Endodermal cell (in vitro differentiated cells): ENCODE results near the gene GPHN. TPM values are rescaled to one million over a fixed set of nuclear protein-coding genes. Genes with fewer than 3 reads are reported as not detected.
A peak's percentile ranks its signal among the peaks of the same experiment; 100 is the strongest.

Experiments
- DNase-seq: peaks from one replicate; pipeline ENCODE4 v3.0.0-alpha.2; 2017
- H3K27ac ChIP-seq: 2 replicates; pipeline ENCODE4 v1.5.1; 2013; ENCODE audit warnings: mild to moderate bottlenecking, low read depth, low read length, moderate library complexity
- H3K27me3 ChIP-seq: 2 replicates; pipeline ENCODE4 v1.6.1; 2013; ENCODE audit warnings: mild to moderate bottlenecking, low read length, moderate library complexity; ENCODE audit not compliant: insufficient read depth, control insufficient read depth, poor library complexity, severe bottlenecking
- H3K36me3 ChIP-seq: 2 replicates; pipeline ENCODE4 v1.7.0; 2013; ENCODE audit warnings: mild to moderate bottlenecking, low read length, moderate library complexity; ENCODE audit not compliant: control insufficient read depth, insufficient read depth
- H3K4me1 ChIP-seq: one replicate; pipeline ENCODE4 v1.7.0; 2013; ENCODE audit warnings: low read length; ENCODE audit not compliant: control insufficient read depth, insufficient read depth
- H3K4me3 ChIP-seq: 2 replicates; pipeline ENCODE4 v1.5.1; 2013; ENCODE audit warnings: mild to moderate bottlenecking, low read length, moderate library complexity
- H3K9ac ChIP-seq: 2 replicates; pipeline ENCODE4 v1.6.1; 2013; ENCODE audit warnings: mild to moderate bottlenecking, low read length, moderate library complexity; ENCODE audit not compliant: poor library complexity, severe bottlenecking; ENCODE audit errors: extremely low read depth
- H3K9me3 ChIP-seq: 2 replicates; pipeline ENCODE4 v1.6.1; 2013; ENCODE audit warnings: mild to moderate bottlenecking, low read length, moderate library complexity; ENCODE audit not compliant: control insufficient read depth
- H3K27ac Mint-ChIP-seq: 2 replicates; pipeline ENCODE4 v1.8.0; 2020; ENCODE audit warnings: mixed read lengths
- H3K27me3 Mint-ChIP-seq: 2 replicates; pipeline ENCODE4 v1.8.0; 2021; ENCODE audit warnings: mild to moderate bottlenecking, mixed read lengths; ENCODE audit not compliant: insufficient read depth
- H3K36me3 Mint-ChIP-seq: 2 replicates; pipeline ENCODE4 v1.8.0; 2020; ENCODE audit warnings: low read depth, mixed read lengths
- H3K4me1 Mint-ChIP-seq: 2 replicates; pipeline ENCODE4 v1.8.0; 2020; ENCODE audit warnings: mixed read lengths
- H3K4me3 Mint-ChIP-seq: 2 replicates; pipeline ENCODE4 v1.8.0; 2020; ENCODE audit warnings: mild to moderate bottlenecking, moderate library complexity, mixed read lengths
- H3K9me3 Mint-ChIP-seq: 2 replicates; pipeline ENCODE4 v1.8.0; 2020; ENCODE audit warnings: mild to moderate bottlenecking, mixed read lengths
- WGBS, 2 experiments: methylation state at CpG; one replicate each; pipeline versions ENCODE4 v1.1.5 to v1.1.7; 2013; ENCODE audit warnings: missing lambda C conversion rate in 2 of 2, mixed read lengths in 1 of 2; ENCODE audit not compliant: insufficient coverage in 1 of 2, insufficient read length in 1 of 2; 5-methylcytosine and 5-hydroxymethylcytosine counted together
- total RNA-seq, 2 donors: library from RNA; stranded (reverse); fragmentation: NEBNext Ultra II Directional in 1 of 2; extraction: Animal tissue kit (Norgen Biotek cat#: 25700) in 1 of 2; gene quantifications; 2 replicates in 1 of 2; 3 replicates in 1 of 2; pipeline ENCODE4 v1.2.1, GENCODE V29; 2021
- TF ChIP-seq, protein P1 (sequence below): fragments of 200-600 bp; sonication (generic); conservative IDR thresholded peaks from 2 replicates; pipeline ENCODE4 v1.5.0; 2021; ENCODE audit warnings: antibody characterized with exemption, mild to moderate bottlenecking

Gene GPHN
- total RNA-seq, 2 donors from 2014 or later: 12.4 to 15.0 TPM

DNA sequence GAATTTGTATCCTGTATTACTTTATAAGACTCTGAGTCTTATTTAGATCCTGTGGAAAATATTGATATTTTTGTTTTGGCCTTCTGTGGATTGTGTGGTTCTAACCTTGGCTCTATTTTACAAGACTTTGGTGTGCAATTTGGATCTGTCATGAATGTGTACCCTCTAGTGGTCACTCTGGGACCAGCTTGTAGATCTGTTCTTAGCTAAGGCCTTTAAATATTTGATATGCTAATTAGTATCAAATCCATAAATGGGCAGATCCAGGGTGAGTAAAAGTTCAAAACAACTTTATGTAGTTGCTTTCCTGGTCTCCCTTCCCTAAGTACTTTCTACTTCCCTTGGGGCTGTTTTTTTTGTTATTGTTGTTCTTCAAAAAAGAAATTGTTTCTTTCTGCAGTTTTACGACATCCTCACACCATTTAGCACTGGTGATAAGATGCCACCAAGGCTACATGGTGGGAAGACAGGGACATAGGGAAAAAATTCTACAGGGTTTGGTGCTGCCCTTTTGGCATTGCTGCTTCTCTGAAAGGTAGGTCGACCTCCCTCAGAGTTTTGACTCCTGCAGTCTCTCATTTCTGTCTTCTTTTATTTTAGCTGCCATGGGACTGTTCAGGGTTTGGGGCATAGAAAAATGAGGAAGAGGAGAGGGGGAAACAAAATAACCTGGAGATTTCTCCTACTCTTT lies 238.5 kb downstream of the GPHN start:
- H3K27me3 ChIP-seq: no peaks in the 10 kb centered on the region
- H3K9me3 ChIP-seq: no peaks in the 10 kb centered on the region
- Mint-ChIP-seq H3K4me3 (no peak overlapping the region), H3K27ac (no peak overlapping the region), H3K9me3 (no peaks in the 10 kb centered on the region), H3K27me3 (no peaks in the 10 kb centered on the region), H3K36me3 (no peaks in the 10 kb centered on the region), H3K4me1 (no peaks in the 10 kb centered on the region)
- H3K36me3 ChIP-seq: no peaks in the 10 kb centered on the region
- H3K4me3 ChIP-seq: no peak overlapping the region
- no peaks in the 10 kb centered on the region for H3K4me1 ChIP-seq
- 88 to 100% methylated on average over 1 to 2 of the region's 2 CpGs for WGBS, 2 experiments
- H3K27ac ChIP-seq: no peak overlapping the region
- TF ChIP-seq, protein P1, sequence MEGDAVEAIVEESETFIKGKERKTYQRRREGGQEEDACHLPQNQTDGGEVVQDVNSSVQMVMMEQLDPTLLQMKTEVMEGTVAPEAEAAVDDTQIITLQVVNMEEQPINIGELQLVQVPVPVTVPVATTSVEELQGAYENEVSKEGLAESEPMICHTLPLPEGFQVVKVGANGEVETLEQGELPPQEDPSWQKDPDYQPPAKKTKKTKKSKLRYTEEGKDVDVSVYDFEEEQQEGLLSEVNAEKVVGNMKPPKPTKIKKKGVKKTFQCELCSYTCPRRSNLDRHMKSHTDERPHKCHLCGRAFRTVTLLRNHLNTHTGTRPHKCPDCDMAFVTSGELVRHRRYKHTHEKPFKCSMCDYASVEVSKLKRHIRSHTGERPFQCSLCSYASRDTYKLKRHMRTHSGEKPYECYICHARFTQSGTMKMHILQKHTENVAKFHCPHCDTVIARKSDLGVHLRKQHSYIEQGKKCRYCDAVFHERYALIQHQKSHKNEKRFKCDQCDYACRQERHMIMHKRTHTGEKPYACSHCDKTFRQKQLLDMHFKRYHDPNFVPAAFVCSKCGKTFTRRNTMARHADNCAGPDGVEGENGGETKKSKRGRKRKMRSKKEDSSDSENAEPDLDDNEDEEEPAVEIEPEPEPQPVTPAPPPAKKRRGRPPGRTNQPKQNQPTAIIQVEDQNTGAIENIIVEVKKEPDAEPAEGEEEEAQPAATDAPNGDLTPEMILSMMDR: peak; percentile 81
- H3K9ac ChIP-seq: no peak overlapping the region
- DNase-seq: no peak

- Histone ChIP-seq H3K9ac (no peak overlapping the region), H3K9me3 (no peaks in the 10 kb centered on the region), H3K27ac (no peak overlapping the region), H3K36me3 (no peaks in the 10 kb centered on the region), H3K4me3 (no peak overlapping the region), H3K27me3 (no peaks in the 10 kb centered on the region), H3K4me1 (no peaks in the 10 kb centered on the region)
- H3K9me3 Mint-ChIP-seq: no peaks in the 10 kb centered on the region
- TF ChIP-seq, protein P1: no peak
- H3K4me1 Mint-ChIP-seq: no peaks in the 10 kb centered on the region
- WGBS, 2 experiments: 83 to 96% methylated on average over 2 of the region's 2 CpGs
- H3K4me3 Mint-ChIP-seq: no peak overlapping the region
- no peaks in the 10 kb centered on the region for H3K36me3 Mint-ChIP-seq
- H3K27me3 Mint-ChIP-seq: no peaks in the 10 kb centered on the region
- no peak overlapping the region for H3K27ac Mint-ChIP-seq
- no peak for DNase-seq
Observed at GRCh38 chr14:66752109-66752508, 244.2 kb downstream of the GPHN start.

- Histone ChIP-seq H3K4me3 (no peak overlapping the region), H3K27ac (no peak overlapping the region), H3K27me3 (no peaks in the 10 kb centered on the region), H3K4me1 (no peaks in the 10 kb centered on the region), H3K9ac (no peak overlapping the region), H3K9me3 (no peaks in the 10 kb centered on the region), H3K36me3 (no peaks in the 10 kb centered on the region)
- H3K9me3 Mint-ChIP-seq: no peaks in the 10 kb centered on the region
- no peak overlapping the region for H3K4me3 Mint-ChIP-seq
- DNase-seq: peak; percentile 56
- no peak overlapping the region for H3K27ac Mint-ChIP-seq
- H3K27me3 Mint-ChIP-seq: no peaks in the 10 kb centered on the region
- 81% methylated on average over 5 to 6 of the region's 6 CpGs for WGBS, 2 experiments
- no peaks in the 10 kb centered on the region for H3K36me3 Mint-ChIP-seq
- TF ChIP-seq, protein P1: peak; percentile 69
- no peaks in the 10 kb centered on the region for H3K4me1 Mint-ChIP-seq
Observed at GRCh38 chr14:66758031-66758613, 250.2 kb downstream of the GPHN start.
